ENCODE measurements around the gene TMEM30A. TPM values are rescaled to one million over a fixed set of nuclear protein-coding genes. Genes with fewer than 3 reads are reported as not detected.
A peak's percentile ranks its signal among the peaks of the same experiment; 100 is the strongest.

The TMEM30A gene
- total RNA-seq, 1 experiment from 2014 or later: 65.2 TPM

GRCh38 chr6:75308250-75308988 lies 23.8 kb upstream of the TMEM30A start:
- H3K4me1 Mint-ChIP-seq: no peaks in the 10 kb centered on the region
- no peaks in the 10 kb centered on the region for H3K79me1 ChIP-seq (ENCODE audit: insufficient read depth, low read depth, low read length, poor library complexity, severe bottlenecking)
- no peak overlapping the region for H4K8ac ChIP-seq (replicated peaks; ENCODE audit: insufficient read length, low read depth, low read length)
- no peak overlapping the region for H2BK20ac ChIP-seq (ENCODE audit: low read depth, low read length, poor library complexity, severe bottlenecking)
- H4K5ac ChIP-seq (ENCODE audit: insufficient read length, low read depth, low read length): no peak overlapping the region
- H4K91ac ChIP-seq (ENCODE audit: insufficient read length, low read depth, low read length): no peak overlapping the region
- H3K27me3 ChIP-seq (ENCODE audit: insufficient read depth, low read length): no peaks in the 10 kb centered on the region
- no peaks in the 10 kb centered on the region for H3K27me3 Mint-ChIP-seq (ENCODE audit: low read depth)
- H4K20me1 ChIP-seq (ENCODE audit: control insufficient read depth, insufficient read depth, insufficient read length): no peaks in the 10 kb centered on the region
- H3T11ph ChIP-seq (ENCODE audit: low read length): no peak overlapping the region
- H3K9me3 Mint-ChIP-seq: no peaks in the 10 kb centered on the region
- peaks cover 0 to 8% (median 2%) of the 10 kb centered on the region in 3 experiments; a peak in 3 of 7 replicates for H3K36me3 Mint-ChIP-seq (ENCODE audit: insufficient read depth in 1 of 3, low read depth in 3 of 3)
- no peak overlapping the region for H3K18ac ChIP-seq (ENCODE audit: insufficient read length, low read depth, low read length)
- no peak overlapping the region for H2BK15ac ChIP-seq (ENCODE audit: low read depth, low read length)
- H3K4ac ChIP-seq (ENCODE audit: low read depth, low read length): no peak overlapping the region
- H3K27ac ChIP-seq (ENCODE audit: insufficient read length, low read depth, low read length): no peak overlapping the region
- TF ChIP-seq CTCF (conservative IDR thresholded peaks at IDR 0.05): no peak
- no peak overlapping the region for H3K23ac ChIP-seq (ENCODE audit: insufficient read length, low read depth, low read length)
- H3K9ac ChIP-seq (ENCODE audit: extremely low read depth, insufficient read length, low read length): no peak overlapping the region
- H3K23me2 ChIP-seq (ENCODE audit: insufficient read length, low read depth, low read length, poor library complexity, severe bottlenecking): no peaks in the 10 kb centered on the region
- no peaks in the 10 kb centered on the region for H3K4me1 ChIP-seq (ENCODE audit: insufficient read depth, low read length)
- no peaks in the 10 kb centered on the region for H3K79me2 ChIP-seq (ENCODE audit: insufficient read depth, low read length)
- peak overlapping the region; percentile 11 for H3K4me2 ChIP-seq (ENCODE audit: insufficient read depth, insufficient read length, low read length)
- no peak overlapping the region for H2BK5ac ChIP-seq (ENCODE audit: insufficient read length, low read length)
- WGBS (ENCODE audit: extremely low coverage, insufficient read length, low lambda C conversion rate): no CpG with 5 or more reads among the region's 11 CpGs
- H3K9me3 ChIP-seq (ENCODE audit: control insufficient read depth, low read depth, low read length): no peaks in the 10 kb centered on the region
- H2BK12ac ChIP-seq (ENCODE audit: insufficient read length, low read depth, low read length): no peak overlapping the region
- no peak overlapping the region for H3K4me3 Mint-ChIP-seq
- H2BK120ac ChIP-seq (ENCODE audit: low read depth, low read length, poor library complexity, severe bottlenecking): no peak overlapping the region
- no peak overlapping the region for H2AK5ac ChIP-seq (ENCODE audit: insufficient read length, low read length)
- H2AFZ ChIP-seq (ENCODE audit: low read length): no peak overlapping the region
- H3K56ac ChIP-seq (ENCODE audit: insufficient read length, low read depth, low read length): no peak overlapping the region
- DNase-seq: no peak
- H3K14ac ChIP-seq (ENCODE audit: insufficient read depth, low read length): peak overlapping the region; percentile 85; the same call in 1 of the 2 replicates
- no peak overlapping the region for H3K27ac Mint-ChIP-seq
